Posterior vena cava (tissue), 2 donors: ENCODE data around the gene PCYT2. TPM values are rescaled to one million over a fixed set of nuclear protein-coding genes. Genes with fewer than 3 reads are reported as not detected.

ENCODE experiments used
- DNase-seq: peaks from one replicate; pipeline ENCODE4 v3.0.0-alpha.2; 2020; ENCODE audit warnings: low spot score
- intact Hi-C, 2 donors: fragments of 100-400 bp; cut with DNase I; formaldehyde crosslinking; loops; one replicate each; pipeline versions ENCODE4 v1.14.1 to v1.14.2; 2022 to 2023
- total RNA-seq, 2 donors: library from RNA; stranded (reverse); fragmentation: NEBNext Ultra II Directional; extraction: Animal tissue kit (Norgen Biotek cat#: 25700); gene quantifications; one replicate each; pipeline ENCODE4 v1.2.1, GENCODE V29; 2021
- donor health status: DM: yes; HTN: yes; CAD: no.
- donor health status: DM: yes; HTN: yes; CAD: no.

PCYT2 gene
- total RNA-seq, 2 donors from 2014 or later: 8.7 to 14.9 TPM

DNA sequence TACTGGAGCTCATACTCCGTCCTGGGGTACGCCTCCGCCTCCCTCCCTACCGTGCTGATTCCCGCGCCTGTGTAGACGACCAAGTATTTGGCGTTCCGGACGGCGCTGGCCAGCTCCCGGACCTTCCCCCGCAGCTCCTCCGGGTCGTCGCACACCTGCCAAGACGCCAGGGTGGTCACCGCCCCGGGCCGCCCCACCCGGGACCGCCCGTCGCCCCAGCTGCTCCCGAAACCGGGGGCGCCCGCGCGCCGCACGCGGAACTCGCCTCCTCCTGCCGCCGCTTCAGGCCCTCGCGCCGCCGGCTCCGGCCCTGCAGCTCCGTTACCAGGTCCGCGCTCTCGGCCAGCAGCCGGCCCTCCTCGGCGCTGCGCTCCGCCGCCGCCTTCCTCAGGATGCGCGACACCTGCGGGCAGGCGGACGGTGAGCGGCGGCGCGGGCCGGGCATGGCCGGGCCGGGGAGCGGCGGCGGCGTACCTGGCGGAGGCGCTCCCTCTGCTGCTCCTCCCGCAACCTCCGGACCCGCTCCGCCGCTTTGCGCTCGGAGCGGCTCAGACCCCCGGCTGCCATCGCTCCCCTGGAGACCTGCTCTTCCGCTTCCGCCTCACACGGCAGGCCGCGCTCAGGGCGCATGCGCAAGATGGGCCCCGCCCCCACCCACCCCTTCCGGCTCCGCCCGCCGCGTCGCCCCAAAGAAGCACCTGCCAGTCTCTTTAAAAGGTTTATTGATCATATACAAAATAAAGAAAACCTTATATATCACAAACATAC, 6.5 kb upstream of the PCYT2 start, which contains the start of gene SIRT7:
SIRT7 (minus strand) TSS at position 612 of the 768 bp plus-strand sequence; CDS start at position 567, 45 bp downstream.
- intact Hi-C loops: no loop called here
- peak; percentile 92 for DNase-seq

DNA sequence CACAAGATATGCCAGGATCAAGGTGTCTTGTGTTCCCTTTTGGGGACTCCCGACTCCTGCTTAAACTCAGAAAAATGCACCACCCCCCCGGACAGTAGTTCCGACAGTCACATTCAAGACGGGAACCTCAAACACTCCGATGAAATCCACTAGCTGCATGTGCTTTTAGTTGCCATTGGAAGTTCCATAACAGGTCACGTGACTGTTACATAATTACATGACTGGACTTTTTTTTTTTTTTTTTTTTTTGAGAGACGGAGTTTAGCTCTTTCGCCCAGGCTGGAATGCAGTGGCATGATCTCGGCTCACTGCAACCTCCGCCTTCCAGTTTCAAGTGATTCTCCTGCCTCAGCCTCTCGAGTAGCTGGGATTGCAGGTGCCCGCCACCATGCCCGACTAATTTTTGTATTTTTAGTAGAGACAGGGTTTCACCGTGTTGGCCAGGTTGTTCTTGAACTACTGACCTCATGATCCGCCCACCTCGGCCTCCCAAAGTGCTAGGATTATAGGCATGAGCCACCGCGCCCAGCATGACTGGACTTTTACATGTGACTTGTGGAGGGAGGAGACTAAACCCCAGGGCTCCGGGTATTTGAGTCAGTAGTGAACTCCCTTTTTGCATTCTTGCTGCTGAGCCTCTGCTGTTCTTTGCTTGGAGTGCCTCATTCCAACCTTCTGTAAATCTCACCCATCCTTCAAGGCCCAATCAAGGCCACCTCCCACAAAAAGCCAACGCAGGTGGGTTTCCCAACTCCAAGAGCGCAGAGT, 5.2 kb upstream of the PCYT2 start:
- intact Hi-C loops: no loop called here
- DNase-seq: no peak

DNA sequence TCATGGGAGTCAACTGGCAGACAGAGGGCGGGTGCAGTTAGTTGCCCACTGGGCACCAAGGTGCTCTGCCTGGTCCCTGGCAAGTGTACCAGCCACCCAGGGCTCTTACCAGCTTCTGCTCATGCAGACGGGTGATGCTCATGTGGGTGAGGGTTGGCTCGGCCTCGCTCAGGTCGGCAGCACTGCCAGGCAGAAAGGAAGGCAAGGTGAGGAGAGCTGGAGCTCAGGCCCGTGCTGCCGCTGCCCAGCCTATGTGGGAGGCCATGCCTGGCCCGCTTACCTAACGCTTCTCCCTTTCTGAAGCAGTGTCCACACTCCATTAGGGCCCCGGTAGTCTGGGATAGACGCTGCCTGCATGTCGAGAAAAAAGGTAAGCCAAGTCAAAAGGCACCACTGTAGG, 4.1 kb upstream of the PCYT2 start:
- intact Hi-C loops: no loop called here
- no peak for DNase-seq

DNA sequence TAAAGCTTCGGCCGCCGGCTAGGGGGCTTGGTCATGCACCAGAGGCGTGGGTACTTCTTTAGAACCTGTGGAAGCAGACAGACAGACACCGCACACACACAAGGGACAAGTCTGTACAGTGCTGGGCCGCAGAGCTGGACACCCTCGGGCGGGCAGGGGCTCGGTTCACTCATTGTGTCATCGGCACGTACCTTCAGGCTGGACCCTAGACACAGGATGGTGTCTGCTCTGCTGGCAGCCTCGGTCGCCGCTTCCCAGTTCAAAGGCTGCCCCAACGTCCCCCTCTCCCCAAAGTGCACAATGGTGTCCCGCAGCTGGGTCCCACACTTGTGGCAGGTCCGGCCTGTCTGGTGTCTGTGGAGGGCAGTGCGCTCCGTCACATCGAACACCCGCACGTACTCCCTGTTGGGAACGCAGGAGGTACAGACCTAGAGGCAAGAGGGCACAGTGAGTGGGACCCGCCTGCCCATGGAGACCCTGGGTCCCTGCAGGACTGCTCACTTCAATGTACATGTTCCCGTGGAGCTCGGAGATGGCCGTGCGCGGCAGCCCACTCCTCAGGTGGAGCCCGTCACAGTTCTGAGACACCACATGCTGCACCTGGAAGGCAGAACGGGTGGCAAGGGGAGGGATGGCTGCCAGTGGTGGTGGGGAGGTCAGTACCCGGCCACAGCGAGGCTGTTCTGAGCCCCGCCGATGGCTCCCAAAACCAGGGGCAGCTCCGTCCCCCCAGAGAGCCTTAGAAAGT, 3.1 kb upstream of the PCYT2 start:
- DNase-seq: no peak
- intact Hi-C loops: loop anchor here in 1 of 2 donors (5.0 kb wide), 1 partner anchor 847 kb away; no protein-coding TSS in a partner anchor

DNA sequence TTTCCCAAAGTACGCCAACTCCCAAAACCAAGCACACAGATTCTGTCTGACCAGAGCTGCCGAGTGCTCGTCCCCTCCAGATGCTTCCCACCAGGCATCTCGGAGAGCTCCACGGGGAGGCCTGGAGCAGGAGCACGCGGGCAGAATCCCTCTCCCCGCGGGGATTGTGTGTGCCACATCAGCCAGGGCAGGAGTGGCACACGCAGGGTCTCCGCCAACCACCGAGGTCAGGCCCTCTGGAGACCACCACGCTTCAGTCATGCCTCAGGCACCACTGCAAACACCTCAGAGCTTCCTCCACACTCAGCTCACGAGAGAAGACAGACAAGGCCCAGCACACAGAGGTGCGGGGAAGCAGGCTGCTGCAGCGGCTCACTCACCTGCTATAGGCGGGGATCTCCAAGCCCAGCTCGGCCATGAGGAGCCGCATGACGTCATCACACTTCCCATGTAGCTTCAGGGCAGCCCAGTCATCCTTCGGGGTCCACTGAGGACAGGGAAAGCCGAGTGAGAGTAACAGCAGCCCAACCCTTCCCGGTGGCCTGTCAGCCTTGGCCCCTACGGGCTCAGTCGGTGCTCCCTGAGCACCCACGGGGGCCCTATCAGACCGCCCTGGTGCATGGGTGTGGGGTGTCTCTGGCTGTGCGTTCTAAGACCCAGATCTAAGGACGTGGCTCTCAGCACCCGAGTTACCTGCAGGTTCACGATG, 2.3 kb upstream of the PCYT2 start:
- intact Hi-C loops: loop anchor here (2.0 to 5.0 kb wide), 2 partner anchors 77 to 846 kb away; no protein-coding TSS in a partner anchor
- DNase-seq: no peak

DNA sequence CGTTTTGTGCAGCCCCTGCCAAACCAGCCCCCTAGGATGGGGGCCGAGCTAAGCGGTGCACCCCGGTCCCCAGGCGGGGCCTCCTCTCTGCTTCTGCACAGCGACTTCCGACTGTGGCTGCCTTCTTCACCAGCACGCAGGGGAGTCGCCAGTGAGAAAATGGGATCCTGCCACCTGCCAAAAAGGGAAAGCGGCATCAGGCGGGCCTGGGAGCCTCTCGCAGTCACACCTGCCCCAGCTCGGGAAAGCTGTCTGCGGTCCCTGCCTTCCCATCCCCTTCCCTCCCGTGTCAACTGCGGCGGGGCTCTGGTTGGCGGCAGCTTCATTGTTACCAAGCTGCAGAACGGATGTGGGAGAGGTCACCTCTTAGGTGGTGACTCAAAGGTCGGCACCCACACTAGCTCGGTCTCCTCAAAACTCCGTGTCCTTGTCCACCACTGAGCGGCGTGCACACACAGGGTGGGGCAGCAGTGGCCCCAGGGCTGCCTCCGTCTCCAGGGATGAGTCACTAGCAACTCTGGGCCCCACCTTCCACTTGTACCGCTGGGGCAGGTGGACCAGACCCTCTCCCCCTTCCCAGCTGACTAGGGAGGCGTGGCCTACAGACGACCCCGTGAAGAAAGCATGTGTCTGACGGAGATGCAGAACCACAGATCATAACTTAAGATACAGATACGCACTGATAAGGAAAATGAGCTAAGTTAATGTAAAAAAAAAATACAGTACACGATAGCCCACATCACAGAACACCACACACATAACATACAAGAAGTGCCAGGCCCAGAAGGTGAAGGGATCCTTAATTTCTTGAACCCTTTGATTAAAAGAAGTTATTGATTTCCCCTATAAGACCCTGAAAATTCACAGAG, 1.5 kb upstream of the PCYT2 start:
- no peak for DNase-seq
- intact Hi-C loops: loop anchor here (2.0 to 5.0 kb wide), 2 partner anchors 78 to 845 kb away; no protein-coding TSS in a partner anchor

DNA sequence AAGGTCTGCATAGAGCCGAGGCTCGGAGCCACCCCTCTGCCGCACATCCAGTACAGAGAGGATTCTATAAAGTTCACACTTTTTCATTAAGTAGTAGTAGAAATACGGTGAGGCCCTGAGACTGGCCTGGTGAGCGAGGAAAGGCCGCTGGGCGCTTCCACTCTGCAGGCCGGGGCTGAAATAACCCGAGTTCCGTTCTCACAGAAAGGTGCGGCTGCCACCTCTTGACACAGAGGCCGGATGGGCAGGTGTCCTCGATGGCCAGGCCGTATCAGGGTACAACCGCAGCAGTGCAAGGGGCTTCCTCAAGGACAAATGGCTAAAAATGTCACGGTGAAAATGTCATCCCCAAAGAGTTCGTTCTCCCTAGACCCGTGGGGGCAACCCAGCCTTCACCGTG, 770 bp upstream of the PCYT2 start:
- intact Hi-C loops: loop anchor here (2.0 to 5.0 kb wide), 2 partner anchors 79 to 845 kb away; no protein-coding TSS in a partner anchor
- DNase-seq: no peak

DNA sequence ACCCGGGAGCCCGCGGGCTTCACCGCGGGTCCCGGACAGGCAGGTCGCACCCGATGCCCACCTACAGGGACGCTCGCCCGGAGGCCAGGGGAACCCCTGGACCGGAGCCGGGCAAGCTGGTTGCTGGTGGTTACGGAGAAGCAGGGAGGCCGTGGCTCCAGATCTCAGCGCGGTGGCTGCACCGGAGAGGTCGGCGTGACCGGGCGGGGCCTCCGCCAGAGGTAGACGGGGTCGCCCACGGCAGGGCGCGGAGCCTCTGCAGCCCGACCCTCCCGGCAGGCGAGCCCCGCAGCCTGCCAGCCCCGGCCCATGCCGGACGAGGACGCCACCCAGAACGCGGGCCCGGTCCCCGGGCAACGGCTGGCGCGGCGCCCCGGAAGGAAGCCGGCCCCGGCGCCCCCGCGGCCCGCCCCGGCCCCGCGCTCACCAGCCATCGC, 341 bp downstream of the PCYT2 start:
- intact Hi-C loops: loop anchor here in 1 of 2 donors (5.0 kb wide), 1 partner anchor 844 kb away; no protein-coding TSS in a partner anchor
- no peak for DNase-seq

DNA sequence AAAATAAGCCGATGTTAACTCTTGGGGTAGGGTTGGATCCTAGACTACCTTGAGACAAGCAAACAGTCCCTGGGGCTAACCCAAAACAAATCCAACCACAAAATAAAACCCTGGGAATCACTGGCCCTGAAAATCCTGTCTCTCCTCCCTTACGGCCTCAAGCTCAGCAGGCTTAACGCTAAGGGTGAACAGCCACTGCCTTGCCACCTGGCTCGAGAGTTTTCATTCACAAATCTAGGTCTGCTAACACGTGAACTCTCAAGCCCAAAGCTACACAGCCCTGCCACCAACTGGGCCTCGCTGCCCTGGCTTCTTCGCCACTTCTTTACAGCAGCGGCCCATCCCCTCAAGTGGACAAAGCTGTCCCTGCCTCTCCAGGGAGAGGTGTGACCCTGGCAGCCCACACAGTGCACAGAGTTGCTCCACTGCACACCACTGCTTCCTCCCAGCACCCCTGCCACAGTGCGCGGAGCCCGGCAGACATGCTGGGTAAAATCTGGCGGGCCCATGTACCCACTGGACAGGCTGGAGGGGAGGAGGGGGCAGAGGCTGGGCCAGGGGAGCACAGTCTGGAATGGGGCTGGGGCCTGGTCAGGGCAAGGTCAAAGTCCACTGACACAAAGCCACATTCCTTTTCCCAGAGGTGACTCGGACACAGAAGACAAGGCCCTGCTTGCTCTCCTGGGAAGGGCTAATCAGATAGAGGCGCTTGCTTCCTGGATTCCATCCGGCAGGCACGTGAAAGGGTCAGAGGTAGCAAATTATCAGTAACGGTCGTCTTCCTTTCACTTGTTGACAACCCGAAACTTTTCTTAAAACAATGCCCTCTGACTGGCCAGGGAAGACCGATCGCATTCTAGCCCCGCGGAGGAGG, 996 bp downstream of the PCYT2 start:
- no peak for DNase-seq

DNA sequence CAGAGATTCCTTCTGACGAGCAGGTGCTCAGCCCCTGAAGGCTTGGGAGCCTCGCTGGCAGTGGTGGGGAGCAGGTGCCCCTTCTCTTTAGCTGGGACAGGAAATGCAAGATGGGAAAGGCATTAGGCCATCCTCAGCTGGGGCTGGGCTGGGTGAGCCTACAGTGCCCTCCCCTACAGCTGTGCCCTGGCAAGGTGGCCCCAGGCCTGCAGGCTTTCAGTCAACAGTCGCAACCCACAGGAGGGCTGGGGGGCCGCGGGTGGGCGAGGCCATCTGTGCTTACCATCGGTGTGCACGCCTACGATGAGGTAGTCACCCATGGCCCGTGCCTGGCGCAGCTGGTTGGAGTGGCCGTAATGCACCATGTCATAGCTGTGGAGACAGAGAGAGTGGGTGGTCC, 2.0 kb downstream of the PCYT2 start:
- no peak for DNase-seq
- intact Hi-C loops: no loop called here

More for the DNA sequence above, 996 bp downstream of the PCYT2 start:
- intact Hi-C loops: loop anchor here in 1 of 2 donors (5.0 kb wide), 1 partner anchor 843 kb away; no protein-coding TSS in a partner anchor

DNA sequence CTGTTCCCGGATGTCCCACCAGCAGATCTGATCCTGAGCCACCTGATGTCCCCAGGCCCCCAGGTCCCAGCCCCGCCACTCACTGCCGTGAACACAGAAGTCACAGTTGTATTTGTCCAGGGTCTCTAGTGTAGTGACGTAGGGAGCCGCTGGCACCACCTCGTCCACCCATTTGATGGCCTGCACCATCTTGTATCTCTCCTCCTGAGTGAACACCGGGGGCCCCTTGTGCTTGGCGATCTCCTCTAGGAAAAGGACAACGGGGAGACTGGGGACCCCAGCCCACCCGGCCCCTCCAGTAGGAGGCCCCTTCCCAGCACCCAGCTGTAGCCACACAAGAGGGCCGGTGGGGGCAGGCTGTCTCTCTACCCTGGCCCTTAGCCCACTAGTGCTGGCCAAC, 2.4 kb downstream of the PCYT2 start:
- intact Hi-C loops: no loop called here
- DNase-seq: no peak

DNA sequence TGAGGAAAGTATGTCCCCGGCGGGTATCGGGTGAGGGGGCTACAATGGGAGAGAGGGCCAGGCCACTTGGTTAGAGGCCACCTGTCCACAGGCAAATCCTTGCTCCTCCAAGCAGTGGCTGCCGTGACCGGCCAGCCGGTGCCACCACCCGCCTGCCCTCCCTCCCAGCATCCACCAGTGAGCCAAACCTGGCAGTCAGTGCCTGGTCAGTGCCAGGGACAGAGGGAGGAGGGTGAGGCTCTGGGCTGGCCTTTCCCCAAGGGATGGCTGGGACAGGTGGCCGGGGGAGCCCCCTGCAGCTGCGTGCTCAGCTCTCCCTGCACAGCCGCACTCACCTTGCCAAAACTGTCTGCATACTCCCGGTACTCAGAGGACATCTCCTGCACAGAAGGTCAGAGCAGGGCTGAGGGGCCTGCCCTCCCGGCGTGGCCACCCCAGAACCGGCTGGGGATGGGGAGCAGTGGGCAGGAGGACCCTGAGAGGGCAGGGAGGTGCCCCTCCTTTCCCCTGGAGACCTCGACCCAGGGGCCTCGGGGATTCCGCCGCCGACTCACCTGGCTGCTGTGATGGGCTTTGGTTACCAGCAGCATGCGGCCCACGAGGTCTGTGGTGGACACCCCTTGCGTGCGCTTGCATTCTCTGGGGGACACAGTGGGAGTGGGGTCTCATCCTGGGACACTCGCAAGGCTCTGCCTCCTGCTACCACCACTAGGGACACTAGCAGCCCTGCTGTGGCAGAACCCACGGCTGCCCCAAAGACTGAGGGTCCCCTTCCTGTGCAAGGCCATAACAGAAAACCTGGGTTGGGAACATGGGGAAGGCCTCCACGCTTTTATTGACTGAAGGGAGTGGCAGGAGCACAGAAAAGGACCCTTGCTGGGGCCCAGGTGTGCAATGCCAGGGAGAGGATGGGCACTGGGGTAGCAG, 3.7 kb downstream of the PCYT2 start:
- intact Hi-C loops: no loop called here
- DNase-seq: no peak

DNA sequence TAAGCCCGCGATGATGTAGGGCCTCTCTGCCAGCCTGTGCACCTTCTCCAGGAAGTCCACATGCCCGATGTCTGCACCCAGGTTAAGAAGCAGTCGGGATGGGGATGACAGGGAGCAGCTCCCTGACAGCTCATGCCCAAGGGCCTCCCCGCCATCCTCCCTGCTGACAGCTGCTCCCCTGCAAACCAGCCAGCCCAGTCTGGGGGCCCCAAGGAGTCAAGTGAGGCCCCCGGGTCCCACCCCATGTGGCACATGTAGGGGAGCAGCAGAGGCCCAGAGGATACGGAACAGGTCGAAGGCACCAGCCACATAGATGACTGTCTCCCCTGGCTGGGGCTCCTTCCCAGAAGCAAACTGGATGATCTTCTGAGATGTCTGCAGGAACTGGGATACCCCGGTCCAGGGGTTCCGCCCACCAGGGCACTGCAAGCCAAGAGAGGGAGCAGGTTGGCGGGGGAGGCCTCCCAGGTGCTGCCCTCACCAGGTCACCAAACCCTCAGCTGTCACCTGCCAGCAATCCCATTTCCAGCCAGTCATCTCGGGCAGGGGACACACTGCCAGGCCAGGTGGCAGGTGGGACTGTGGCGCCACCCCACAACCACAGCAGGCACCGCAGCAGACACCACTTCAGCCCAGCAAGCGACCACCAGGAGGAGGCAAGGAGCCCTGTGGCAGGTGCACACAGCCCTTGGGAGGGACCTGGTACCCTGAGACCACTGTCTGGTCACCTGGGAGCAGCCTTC, 4.6 kb downstream of the PCYT2 start:
- intact Hi-C loops: no loop called here
- no peak for DNase-seq

DNA sequence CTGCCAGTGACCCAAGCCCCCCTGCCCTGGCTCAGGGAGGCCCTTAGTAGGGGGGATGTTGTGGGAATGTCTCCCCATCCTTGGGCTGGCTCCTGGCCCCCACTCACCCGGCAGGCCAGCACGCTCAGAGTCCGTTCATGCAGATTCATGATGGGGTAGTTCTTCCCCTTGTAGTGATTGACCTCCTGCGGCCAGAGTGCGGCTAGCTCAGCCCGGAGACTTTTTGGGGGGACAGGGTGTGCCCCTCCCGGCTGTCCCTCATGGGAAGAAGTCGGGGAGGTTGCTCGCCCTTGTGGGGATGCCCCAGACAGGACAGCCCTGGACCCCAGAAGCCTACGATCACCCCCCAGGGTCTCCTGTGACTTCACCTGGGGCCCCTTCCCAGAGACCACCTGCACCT, 5.2 kb downstream of the PCYT2 start:
- DNase-seq: no peak
- intact Hi-C loops: no loop called here

DNA sequence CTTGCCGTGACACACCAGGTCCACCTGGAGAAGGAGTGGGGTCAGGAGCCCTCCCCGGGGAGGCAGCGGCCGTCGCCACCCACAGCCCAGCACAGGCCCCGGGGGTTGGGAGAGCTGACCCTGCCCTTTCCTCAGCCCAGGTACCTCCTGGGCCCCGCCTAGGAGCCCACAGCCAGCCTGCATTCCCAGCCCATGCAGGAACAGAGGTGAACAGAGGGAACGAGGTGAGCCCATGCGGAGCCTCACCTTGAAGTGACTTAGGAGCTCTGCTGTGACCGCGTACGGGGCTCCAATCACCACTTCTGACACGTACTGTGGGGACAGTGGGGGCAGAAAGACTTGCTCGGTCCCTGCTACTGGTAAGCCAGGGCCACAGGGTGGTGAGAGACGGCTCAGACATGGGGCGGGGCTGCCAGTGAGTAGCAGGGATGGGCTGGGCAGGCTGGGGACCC, 5.7 kb downstream of the PCYT2 start:
- intact Hi-C loops: no loop called here
- no peak for DNase-seq
